ENCODE measurements around the gene ARL8A.

ARL8A gene

DNA sequence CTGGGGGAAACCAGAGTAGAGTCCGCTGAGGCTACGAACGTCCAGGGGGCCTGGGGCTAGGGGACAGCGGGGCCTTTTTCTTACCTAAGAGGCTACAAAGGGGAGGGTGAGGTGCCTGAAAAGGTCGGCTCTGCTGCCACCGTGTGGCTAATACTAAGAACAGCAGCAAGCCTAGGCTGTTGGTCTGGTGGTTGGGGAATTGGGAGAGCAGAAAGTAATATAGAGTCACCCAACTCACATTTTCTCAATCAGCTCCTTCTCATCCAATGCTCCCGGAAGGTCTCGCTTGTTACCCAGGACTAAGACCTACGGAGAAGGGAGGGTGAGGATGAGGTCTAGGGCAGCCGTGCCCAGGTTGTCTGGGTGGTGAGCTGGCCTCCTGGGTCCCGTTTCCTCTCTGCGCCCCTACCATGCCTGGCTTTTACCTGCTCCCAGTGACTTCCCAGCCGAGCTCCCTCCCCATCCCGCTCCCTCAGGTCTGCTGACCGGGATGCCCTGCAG is 9.3 kb downstream of the ARL8A start:
- DNase-seq (ENCODE audit: low read depth) = no peak

DNA sequence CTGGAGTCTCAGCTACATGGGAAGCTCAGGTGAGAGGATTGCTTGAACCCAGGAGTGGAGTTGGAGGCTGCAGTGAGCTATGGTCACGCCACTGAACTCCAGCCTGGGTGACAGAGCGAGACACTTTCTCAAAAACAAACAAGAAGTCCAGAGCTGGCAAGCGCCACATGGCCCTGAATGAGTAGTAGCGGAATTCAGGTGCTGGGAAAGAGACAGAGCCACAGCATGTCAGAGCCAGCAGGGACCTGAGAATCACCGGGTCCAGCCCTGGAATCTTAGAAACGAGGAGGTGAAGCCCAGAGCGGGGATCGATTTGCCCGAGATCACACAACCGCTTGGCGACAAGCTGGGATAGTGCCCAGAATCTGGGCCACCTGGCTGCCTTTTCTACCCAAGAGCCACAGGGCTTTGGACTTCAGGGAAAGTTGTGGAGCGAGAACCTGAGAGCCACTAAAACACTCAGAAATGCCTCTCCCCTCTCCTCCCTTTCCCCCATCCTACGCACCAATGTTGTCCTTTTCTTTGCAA is 9.8 kb downstream of the ARL8A start:
- DNase-seq (ENCODE audit: low read depth) = no peak

DNA sequence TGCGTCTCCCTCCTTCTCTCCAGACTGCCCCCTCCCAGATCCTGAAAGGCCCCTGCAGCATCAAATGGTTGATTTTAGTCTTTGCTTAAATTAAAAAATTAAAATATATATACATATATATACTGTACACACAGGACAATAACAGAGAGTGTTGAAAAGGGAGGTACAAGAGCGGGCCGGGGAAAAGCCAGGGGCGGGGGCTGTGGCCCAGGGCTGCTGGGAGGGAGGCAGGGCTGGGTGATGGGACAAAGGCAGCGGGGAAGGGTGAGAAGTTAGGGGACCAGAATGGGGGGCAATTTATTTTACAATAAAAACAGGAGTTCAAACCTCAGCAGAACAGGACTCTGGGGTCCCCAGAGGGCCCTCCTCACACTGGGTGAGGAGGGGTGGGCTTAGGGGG is 10.5 kb downstream of the ARL8A start:
- DNase-seq (ENCODE audit: low read depth) = no peak

DNA sequence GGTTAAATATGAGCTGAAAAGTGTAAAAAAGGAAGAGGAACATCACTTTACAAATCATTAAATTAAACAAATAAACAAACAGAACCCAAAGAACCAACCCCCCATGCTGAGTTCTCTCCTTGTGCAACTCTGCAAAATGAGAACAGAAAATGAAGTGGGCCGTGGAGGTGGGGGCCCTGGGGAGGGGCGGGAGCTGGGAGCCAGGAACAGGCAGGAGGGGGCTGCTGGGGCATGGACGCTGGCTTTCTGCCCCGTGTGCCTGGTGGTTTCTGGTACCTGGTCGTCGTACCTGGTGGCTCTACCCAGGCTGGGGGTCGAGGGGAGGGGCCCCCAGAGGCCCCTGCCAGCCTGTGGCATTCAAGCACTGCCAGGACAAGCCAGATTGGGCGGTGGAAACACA is 11.0 kb downstream of the ARL8A start:
- DNase-seq (ENCODE audit: low read depth) = no peak

DNA sequence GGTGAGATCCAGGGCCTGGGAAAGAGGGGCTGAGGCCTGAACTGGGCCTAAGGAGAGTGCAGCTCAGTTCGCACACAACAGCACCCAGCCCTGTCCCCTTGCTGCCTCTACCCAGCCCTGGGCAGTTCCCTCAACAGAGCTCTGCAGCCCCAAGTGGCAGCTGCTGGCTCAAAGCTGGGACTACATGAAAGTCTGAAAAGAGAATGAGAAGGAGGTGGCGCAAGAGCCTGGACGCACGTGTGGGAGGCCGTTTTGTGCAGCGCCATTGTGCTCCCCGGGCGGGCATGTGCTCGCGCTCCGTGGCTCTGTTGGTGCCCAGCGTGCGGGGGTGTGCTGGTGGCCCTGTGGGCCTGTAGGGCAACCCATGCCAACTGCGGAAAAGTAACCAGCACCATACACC is 11.5 kb downstream of the ARL8A start:
- DNase-seq (ENCODE audit: low read depth) = no peak

DNA sequence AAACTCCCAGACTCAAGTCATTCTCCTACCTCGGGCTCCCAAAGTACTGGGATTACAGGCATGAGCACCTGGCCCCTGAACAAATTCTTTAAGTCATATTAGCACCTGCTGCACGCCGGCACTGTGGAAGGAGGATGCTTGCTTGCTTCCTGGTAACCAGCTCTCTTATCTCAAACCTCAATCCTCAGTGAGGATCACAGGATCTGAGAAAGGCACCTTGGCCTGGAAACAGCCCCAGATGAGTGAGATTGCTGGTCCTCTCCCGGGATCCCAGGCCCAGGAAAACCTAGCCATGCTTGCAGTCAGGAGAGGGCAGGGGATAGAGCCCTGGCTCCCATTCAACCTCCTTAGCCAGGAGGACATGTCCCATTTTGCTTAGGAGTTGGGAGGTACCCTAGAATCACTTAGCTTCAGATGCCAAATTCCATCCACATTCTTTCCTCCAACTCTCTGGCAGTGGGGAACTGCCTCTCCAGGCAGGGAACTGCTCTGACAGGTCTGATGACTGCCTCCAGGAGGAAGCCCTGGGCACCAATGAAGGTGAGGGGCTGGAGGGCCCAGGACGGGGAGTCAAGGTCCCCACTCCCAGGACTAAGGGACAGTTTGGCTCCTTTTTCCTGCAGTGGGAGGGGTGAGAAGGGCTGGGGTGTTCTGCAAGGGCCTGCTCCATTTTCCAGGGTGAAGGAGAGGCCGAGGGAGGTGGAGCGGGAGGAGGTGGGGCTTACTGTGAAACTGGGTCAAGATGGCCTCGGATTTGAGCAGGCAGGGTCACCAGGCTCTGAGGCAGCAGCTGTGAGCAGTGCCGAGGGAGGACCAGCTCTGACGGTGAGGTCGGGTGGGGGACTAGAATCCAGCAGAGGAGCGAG is 12.3 kb downstream of the ARL8A start:
- DNase-seq (ENCODE audit: low read depth) = no peak

DNA sequence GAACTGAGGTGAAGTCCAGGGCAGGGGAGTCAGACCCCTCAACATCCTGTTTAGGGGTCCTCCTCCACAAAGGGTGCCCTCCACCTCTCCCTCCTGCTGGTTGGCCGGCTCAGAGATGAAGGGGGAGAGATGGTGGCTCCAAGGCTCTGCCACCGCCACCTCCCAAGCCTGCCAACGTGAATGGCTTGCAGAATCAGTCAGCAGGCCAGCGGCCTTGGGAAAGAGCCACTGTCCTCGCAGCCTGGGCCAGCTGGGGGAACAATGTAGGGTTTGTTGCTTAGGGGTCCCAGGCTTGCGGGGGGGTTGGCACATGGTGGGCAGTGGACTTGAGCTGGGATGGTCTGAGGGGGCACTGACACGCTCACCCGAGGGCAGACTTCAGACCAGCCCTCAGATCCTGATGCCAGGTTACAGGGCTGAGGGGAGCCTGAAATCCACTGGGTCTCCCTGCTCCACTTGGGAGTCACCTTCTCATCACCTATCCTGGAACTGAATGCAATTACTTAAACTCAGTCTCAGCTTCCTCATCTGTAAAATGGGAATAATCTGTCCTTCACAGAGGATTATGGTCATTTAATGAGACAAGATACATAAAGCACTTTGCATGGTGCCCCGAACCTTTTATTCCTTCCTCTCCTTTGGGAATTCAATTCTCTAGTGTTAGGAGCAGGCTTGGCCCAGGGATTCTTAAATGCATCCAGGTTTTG is 13.6 kb downstream of the ARL8A start:
- no peak for DNase-seq (ENCODE audit: low read depth)

DNA sequence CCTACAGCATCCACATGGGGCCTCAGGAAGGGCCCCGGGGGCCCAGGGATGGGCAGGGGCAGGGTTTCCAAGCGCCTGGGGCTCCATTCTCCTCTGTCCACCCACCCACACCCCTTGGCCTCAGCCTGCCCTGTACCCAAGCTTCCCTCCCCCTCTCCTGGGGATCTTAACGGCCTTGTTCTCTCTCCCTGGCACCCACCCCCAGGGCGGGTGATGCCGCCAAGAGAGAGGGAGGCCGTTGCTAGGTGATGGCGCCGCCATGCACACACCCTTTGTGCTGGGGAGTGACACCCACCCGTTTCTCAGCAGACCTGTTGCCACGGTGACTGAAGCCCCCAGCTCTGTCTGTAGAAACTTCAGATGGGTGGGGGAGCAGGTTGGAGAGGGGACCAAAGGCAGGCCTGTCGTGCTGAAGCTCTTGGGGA is 14.2 kb downstream of the ARL8A start:
- no peak for DNase-seq (ENCODE audit: low read depth)

DNA sequence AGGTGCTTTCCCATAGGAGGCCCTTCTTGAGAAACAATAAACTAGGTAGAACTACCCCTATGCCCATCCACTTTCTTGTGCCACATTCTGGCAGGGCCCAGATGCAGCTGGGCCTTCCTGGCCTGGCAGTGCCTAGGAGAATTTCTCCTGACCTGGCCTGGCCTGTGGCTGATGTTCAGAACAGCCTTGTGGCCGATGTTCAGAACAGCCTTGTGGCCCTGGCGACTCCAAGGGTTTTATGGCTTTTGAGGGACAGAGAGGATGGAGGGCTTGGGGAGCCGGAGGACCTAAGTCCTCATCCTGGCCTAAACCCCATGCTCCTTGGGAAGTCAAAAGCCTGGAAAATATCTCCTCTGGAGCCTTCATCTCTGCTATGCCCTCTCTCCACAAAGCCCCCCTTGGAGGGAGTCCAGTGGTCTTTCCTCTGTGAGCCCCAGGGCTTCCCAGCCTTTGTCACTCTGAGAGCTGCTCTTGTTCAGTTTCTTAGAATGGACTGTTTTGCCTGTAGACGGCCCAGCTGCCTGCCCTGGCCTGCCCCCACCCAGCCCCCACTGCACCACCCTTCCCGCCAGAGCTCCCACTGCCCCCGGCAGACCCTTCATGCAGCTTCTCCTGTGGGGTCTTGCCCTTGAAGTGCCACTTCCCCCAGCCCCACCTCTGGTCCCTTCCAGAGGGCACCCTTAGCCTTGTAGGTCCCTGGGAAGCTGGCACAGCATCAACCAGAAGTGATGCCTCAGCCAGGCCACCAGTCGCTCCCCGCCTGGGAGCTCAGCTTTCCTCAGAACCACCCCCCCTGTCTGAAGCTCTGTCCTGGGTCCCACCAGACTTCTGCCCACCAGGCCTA is 14.9 kb downstream of the ARL8A start:
- DNase-seq (ENCODE audit: low read depth) = no peak

DNA sequence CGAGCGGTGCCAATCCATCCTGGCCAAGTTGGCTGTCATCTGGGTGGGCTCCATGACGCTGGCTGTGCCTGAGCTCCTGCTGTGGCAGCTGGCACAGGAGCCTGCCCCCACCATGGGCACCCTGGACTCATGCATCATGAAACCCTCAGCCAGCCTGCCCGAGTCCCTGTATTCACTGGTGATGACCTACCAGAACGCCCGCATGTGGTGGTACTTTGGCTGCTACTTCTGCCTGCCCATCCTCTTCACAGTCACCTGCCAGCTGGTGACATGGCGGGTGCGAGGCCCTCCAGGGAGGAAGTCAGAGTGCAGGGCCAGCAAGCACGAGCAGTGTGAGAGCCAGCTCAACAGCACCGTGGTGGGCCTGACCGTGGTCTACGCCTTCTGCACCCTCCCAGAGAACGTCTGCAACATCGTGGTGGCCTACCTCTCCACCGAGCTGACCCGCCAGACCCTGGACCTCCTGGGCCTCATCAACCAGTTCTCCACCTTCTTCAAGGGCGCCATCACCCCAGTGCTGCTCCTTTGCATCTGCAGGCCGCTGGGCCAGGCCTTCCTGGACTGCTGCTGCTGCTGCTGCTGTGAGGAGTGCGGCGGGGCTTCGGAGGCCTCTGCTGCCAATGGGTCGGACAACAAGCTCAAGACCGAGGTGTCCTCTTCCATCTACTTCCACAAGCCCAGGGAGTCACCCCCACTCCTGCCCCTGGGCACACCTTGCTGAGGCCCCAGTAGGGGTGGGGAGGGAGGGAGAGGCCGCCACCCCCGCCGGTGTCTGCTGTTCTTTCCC is 16.5 kb downstream of the ARL8A start:
- DNase-seq (ENCODE audit: low read depth) = no peak

DNA sequence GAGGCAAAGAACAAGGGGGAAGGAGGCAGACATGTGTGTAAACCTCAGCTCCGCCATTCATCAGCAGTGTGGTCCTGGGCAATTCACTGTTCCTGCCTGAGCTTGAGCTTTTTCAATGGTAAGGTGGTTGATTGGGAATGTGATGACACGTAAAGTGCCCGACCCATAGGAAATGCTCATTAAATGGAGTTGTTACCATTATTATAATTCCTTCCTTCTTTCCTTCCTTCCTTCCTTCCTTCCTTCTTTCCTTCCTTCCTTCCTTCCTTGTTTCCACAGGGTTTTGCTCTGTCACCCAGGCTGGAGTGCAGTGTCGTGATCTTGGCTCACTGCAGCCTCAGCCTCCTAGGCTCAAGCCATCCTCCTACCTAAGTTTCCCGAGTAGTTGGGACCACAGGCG is 17.5 kb downstream of the ARL8A start:
- no peak for DNase-seq (ENCODE audit: low read depth)

DNA sequence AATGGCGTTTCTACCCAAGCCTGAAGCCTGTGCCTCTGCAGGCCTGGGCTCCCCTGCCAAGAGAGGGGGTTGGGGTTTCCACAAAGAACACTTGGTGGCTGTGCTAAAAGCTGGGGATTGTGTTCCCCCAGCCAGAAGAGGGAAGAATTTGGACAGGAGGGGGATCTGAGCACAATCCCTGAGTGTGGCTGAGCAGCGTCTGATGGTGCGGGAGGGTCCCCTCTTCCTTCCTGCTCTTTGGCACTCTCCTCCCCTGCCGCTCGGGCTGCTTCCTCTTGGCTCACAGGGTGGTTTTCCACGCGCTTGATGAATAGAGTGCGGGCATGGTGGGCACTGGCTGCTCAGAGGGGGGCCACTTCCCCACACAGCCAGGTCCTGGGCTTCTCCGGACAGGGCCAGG is 18.1 kb downstream of the ARL8A start:
- DNase-seq (ENCODE audit: low read depth) = no peak

DNA sequence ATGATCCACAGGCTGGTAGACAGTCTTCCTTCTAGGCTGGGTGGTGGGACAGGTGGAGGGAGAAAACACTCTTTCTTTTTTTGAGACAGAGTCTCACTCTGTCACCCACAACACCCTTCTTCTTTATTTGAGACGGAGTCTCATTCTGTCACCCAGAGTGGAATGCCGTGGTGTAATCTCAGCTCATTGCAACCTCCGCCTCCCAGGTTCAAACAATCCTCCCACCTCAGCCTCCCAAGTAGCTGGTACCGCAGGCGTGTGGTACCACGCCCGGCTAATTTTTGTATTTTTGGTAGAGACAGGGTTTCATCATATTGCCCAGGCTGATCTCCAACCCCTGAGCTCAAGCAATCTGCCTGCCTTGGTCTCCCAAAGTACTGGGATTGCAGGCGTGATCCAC is 18.9 kb downstream of the ARL8A start:
- DNase-seq (ENCODE audit: low read depth) = no peak

DNA sequence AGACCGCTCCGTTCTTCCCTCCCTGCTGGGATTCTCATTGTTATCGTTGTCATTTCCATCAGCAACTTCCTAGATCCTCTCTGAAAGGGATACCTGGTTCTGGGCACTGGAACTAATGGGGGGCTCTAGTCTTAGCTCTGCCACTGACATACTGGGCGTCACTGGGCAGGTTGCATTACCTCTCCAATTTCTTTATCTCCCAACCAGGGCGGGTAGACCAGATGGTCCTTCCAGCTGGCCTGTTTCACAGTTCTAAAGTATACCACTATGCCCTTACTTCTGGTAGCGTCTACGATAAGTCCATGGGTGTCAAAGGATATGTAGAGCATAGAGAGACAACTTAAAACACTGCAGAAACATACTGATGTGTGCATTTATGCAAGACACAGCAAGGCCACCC is 20.4 kb downstream of the ARL8A start:
- no peak for DNase-seq (ENCODE audit: low read depth)

DNA sequence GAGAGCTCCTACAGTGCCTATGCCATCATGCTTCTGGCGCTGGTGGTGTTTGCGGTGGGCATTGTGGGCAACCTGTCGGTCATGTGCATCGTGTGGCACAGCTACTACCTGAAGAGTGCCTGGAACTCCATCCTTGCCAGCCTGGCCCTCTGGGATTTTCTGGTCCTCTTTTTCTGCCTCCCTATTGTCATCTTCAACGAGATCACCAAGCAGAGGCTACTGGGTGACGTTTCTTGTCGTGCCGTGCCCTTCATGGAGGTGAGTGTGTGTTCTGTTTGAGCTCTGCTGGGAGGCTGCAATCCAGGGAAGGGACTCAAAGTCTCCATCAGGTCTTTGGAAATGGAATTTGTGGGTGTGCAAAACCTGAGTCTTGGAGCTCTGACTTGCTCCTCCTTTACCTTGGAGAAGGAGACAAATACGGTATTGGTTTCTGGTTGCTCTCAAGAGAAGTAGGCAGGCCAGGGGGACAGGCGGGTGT is 21.2 kb downstream of the ARL8A start:
- no peak for DNase-seq (ENCODE audit: low read depth)

DNA sequence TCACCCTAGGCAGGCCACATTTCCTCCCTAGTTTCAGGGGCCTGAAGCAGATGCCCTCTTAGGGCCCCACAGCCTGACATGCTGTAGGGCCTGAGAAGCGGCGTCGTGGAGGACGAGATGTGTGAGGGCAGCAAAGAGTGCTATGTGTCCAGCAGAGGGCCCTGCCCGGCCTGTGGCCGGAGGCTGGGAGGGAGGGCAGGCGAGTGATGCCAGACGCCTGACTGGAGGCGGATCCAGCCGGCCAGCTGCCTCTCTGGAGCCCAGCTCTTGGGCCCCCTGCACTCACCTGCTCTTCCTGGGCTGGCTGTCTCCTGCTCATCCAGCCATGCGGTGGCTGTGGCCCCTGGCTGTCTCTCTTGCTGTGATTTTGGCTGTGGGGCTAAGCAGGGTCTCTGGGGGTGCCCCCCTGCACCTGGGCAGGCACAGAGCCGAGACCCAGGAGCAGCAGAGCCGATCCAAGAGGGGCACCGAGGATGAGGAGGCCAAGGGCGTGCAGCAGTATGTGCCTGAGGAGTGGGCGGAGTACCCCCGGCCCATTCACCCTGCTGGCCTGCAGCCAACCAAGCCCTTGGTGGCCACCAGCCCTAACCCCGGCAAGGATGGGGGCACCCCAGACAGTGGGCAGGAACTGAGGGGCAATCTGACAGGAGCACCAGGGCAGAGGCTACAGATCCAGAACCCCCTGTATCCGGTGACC is 21.8 kb downstream of the ARL8A start, which contains the start of gene GPR37L1:
GPR37L1 (plus strand) TSS at position 279 of the 697 bp plus-strand sequence; CDS start at position 326, 47 bp downstream.
- DNase-seq (ENCODE audit: low read depth) = no peak

DNA sequence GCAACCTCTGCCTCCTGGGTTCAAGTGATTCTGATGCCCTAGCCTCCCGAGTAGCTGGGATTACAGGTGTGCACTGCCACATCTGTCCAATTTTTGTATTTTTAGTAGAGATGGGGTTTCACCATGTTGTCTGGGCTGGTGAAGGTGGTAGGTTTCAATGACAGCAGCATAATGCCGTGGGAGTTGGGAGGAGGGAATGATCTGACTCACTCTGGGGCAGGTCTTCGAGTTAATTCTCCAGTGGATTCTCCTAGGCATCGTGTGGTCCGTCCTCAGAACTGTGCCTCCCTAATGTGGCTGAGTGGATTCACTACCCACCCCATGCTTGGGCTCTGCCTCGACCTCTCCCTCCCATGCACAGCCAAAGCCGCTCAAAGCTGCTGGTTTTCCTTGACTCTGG is 23.5 kb downstream of the ARL8A start:
- no peak for DNase-seq (ENCODE audit: low read depth)

DNA sequence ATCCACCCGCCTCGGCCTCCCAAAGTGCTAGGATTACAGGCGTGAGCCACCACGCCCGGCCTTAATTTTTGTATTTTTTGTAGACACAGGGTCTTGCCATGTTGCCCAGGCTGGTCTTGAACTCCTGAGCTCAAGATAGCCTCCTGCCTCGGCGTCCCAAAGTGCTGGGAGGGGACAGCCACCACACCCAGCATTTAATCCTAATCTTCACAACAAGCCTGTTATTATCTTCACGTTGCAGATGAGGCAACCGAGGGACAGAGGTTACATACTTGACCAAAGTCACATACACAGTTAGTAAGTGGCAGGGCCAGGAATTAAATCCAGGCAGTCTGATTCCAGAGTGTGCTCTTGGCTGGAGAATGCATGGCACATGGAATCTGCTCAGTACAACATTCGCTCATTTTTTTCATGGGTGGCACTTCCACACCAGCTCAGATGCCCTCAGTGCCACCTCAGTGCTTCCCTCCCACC is 26.6 kb downstream of the ARL8A start:
- no peak for DNase-seq (ENCODE audit: low read depth)

DNA sequence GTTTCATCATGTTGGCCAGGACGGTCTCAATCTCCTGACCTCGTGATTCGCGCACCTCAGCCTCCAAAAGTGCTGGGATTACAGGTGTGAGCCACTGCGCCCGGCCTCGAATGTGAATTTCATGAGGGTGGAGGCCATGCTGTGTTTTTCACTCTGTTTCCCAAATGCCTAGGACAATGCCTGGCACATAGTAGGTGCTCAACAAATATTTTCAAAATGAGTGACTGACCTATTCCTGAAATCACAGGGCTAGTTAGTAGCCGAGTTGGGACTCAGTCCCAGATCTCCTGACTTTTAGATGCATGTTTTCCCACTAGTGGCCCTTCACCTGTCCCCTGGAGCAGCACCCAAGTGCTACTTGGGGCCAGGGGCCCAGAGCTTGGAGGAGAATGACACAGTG is 28.2 kb downstream of the ARL8A start:
- DNase-seq (ENCODE audit: low read depth) = no peak

DNA sequence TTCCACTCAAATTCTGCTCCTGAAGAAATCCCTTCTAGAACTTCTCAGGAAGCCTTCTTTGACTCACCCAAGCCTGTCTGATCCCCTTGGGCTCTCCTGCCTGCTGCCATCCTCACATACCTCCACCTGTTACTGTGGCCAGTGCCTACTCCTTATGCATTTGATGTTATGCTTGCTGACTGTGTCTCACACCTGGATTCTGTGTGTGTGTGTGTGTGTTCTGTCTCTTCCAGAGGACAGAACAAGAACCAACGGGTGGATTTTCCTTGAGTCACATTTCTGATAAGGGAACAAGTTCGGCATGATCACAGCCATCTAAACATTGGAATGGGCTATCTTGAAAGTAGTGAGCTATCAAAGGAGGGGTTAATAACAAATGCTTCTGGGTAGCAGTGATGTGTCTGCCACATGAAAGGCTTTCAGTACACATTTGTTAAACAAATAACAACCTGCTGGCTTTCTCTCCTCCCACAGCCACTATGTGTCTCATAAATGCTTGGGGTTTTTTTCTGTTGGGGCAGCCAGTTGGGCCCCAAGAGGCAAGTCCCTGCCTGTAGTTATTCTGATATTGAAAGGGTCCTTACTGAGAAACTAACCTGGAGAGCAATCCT is 30.7 kb downstream of the ARL8A start:
- DNase-seq (ENCODE audit: low read depth) = no peak

Data from stimulated activated CD8-positive, alpha-beta memory T cell treated with anti-CD3 and anti-CD28 coated beads, Interleukin-12 subunit alpha, Interleukin-12 subunit beta, amount 100 ng/mL, for 1 hour (primary cell).